Measurements from ENCODE around the gene OSTM1. TPM values are rescaled to one million over a fixed set of nuclear protein-coding genes. Genes with fewer than 3 reads are reported as not detected.

The OSTM1 gene
- polyA plus RNA-seq, 3 donors = 13.4 to 60.1 (median 49.7) TPM

DNA sequence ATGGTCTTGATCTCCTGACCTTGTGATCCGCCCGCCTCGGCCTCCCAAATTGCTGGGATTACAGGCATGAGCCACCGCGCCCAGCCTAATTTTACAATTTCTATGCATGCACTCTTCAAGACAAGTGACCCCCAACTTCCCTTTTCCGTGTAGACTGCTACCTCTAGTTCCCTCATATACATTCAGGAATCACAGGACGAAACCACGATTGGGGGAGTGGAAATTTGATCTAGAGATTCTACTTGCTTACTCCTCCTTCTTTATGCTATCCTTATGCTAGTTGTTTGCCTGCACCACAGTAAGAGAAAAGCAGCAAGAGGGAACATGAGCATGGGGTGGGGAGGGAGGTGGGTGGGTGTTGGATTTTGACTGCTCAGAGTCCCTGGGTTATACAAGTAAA is 34.9 kb downstream of the OSTM1 start:
- H3K4me2 ChIP-seq (replicated peaks; ENCODE audit: extremely low read depth, low read length, poor library complexity, severe bottlenecking) = no peak overlapping the region
- Mint-ChIP-seq H3K9me3 (no peaks in the 10 kb centered on the region), H3K36me3 (peaks cover 73 to 79% of the 10 kb centered on the region in 2 donors), H3K27ac (peak overlapping the region in 2 of 7 donors; percentile 12 to 73), H3K4me1 (no peaks in the 10 kb centered on the region), H3K4me3 (no peak overlapping the region), H3K27me3 (ENCODE audit: low read depth in 3 of 3) (peaks cover 0 to 1% (median 0%) of the 10 kb centered on the region in 3 donors)
- no peaks in the 10 kb centered on the region for H3K27me3 ChIP-seq (ENCODE audit: control insufficient read depth in 2 of 2, insufficient read depth in 2 of 2, low read length in 2 of 2)
- H4K20me1 ChIP-seq (ENCODE audit: insufficient read depth, low read length) = no peaks in the 10 kb centered on the region
- DNase-seq = no peak
- no peak overlapping the region for H3K4me3 ChIP-seq (replicated peaks in 1 of 3; ENCODE audit: low read depth in 2 of 3, low read length in 3 of 3)
- no peak for TF ChIP-seq CTCF (IDR thresholded peaks at IDR 0.05)
- no peak overlapping the region for H3K27ac ChIP-seq (ENCODE audit: low read depth in 1 of 2, low read length in 2 of 2)
- no peaks in the 10 kb centered on the region for H3K4me1 ChIP-seq (ENCODE audit: control insufficient read depth in 1 of 2, insufficient read depth in 2 of 2, low read length in 2 of 2)
- peaks cover 52 to 93% of the 10 kb centered on the region in 2 donors for H3K36me3 ChIP-seq (replicated peaks in 1 of 2; ENCODE audit: control insufficient read depth in 1 of 2, insufficient read depth in 2 of 2, low read length in 2 of 2)
- no peaks in the 10 kb centered on the region for H3K79me2 ChIP-seq (ENCODE audit: insufficient read depth, low read length)
- H3K9ac ChIP-seq (ENCODE audit: insufficient read depth, low read length, poor library complexity, severe bottlenecking) = no peak overlapping the region
- no peaks in the 10 kb centered on the region for H3K9me3 ChIP-seq (replicated peaks in 1 of 2; ENCODE audit: control insufficient read depth in 1 of 2, insufficient read depth in 1 of 2, low read length in 2 of 2)
- intact Hi-C loops (cut with micrococcal nuclease) = loop anchor here in 1 of 2 donors (10.0 kb wide), 1 partner anchor 365 kb away; no protein-coding TSS in a partner anchor
- 90% methylated on average over 2 of the region's 8 CpGs for WGBS (ENCODE audit: insufficient coverage)
- no peak overlapping the region for H2AFZ ChIP-seq (ENCODE audit: insufficient read depth, low read depth, low read length, poor library complexity, severe bottlenecking)

GRCh38 chr6:108036884-108037283 is 37.7 kb downstream of the OSTM1 start:
- H4K20me1 ChIP-seq (ENCODE audit: insufficient read depth, low read length) = no peaks in the 10 kb centered on the region
- H3K9ac ChIP-seq (ENCODE audit: insufficient read depth, low read length, poor library complexity, severe bottlenecking) = no peak overlapping the region
- H3K9me3 Mint-ChIP-seq = no peaks in the 10 kb centered on the region
- no peak for DNase-seq
- H3K9me3 ChIP-seq (replicated peaks in 1 of 2; ENCODE audit: control insufficient read depth in 1 of 2, insufficient read depth in 1 of 2, low read length in 2 of 2) = no peaks in the 10 kb centered on the region
- H3K27ac Mint-ChIP-seq = peak overlapping the region in 1 of 7 donors; percentile 63
- peaks cover 0 to 1% (median 0%) of the 10 kb centered on the region in 3 donors for H3K27me3 Mint-ChIP-seq (ENCODE audit: low read depth in 3 of 3)
- peak overlapping the region in 1 of 2 donors; percentile 50 for H3K4me3 Mint-ChIP-seq
- no peak for TF ChIP-seq CTCF (IDR thresholded peaks at IDR 0.05)
- no peak overlapping the region for H3K4me2 ChIP-seq (replicated peaks; ENCODE audit: extremely low read depth, low read length, poor library complexity, severe bottlenecking)
- H3K27ac ChIP-seq (ENCODE audit: low read depth in 1 of 2, low read length in 2 of 2) = no peak overlapping the region
- peaks cover 28 to 73% of the 10 kb centered on the region in 2 donors for H3K36me3 ChIP-seq (replicated peaks in 1 of 2; ENCODE audit: control insufficient read depth in 1 of 2, insufficient read depth in 2 of 2, low read length in 2 of 2)
- H3K27me3 ChIP-seq (ENCODE audit: control insufficient read depth in 2 of 2, insufficient read depth in 2 of 2, low read length in 2 of 2) = no peaks in the 10 kb centered on the region
- H3K4me1 ChIP-seq (ENCODE audit: control insufficient read depth in 1 of 2, insufficient read depth in 2 of 2, low read length in 2 of 2) = no peaks in the 10 kb centered on the region
- H3K4me3 ChIP-seq (replicated peaks in 1 of 3; ENCODE audit: low read depth in 2 of 3, low read length in 3 of 3) = no peak overlapping the region
- no peaks in the 10 kb centered on the region for H3K4me1 Mint-ChIP-seq
- H2AFZ ChIP-seq (ENCODE audit: insufficient read depth, low read depth, low read length, poor library complexity, severe bottlenecking) = no peak overlapping the region
- no peaks in the 10 kb centered on the region for H3K79me2 ChIP-seq (ENCODE audit: insufficient read depth, low read length)
- H3K36me3 Mint-ChIP-seq = peaks cover 65 to 81% of the 10 kb centered on the region in 2 donors
- intact Hi-C loops (cut with micrococcal nuclease) = no loop called here
- no CpG with 5 or more reads among the region's 4 CpGs for WGBS (ENCODE audit: insufficient coverage)
